Left lung (tissue), 10 donors: ENCODE measurements around the gene PCDHGA5. TPM values are rescaled to one million over a fixed set of nuclear protein-coding genes. Genes with fewer than 3 reads are reported as not detected.
"Not testable (repeated sequence)": the region's sequence is repeated elsewhere in the genome, so short reads cannot be mapped to it uniquely, and the experiment has no call there.

Source experiments
- ATAC-seq: fragments of 200-7000 bp; cut with Tn5 transposase; one replicate; pipeline ENCODE4 v1.9.1; 2020; ENCODE audit warnings: moderate library complexity
- DNase-seq, 4 donors: peaks; one replicate each; pipeline ENCODE4 v3.0.0-alpha.2; 2013 to 2020
- H3K27ac ChIP-seq, 2 donors: fragments of 200-600 bp; sonication (generic) in 1 of 2; one replicate each; pipeline versions ENCODE4 v1.5.0 to v1.8.0; 2020 to 2021
- H3K27me3 ChIP-seq, 2 donors: fragments of 200-600 bp; sonication (generic) in 1 of 2; one replicate each; pipeline versions ENCODE4 v1.5.0 to v1.8.0; 2020 to 2021
- H3K36me3 ChIP-seq, 2 donors: fragments of 200-600 bp; sonication (generic) in 1 of 2; one replicate each; pipeline versions ENCODE4 v1.5.0 to v1.8.0; 2020 to 2021
- H3K4me1 ChIP-seq, 2 donors: fragments of 200-600 bp; one replicate each; pipeline ENCODE4 v1.8.0; 2021
- H3K4me3 ChIP-seq, 2 donors: fragments of 200-600 bp; sonication (generic) in 1 of 2; one replicate each; pipeline versions ENCODE4 v1.5.0 to v1.8.0; 2020 to 2021; ENCODE audit warnings: mild to moderate bottlenecking in 1 of 2
- H3K9me3 ChIP-seq, 2 donors: fragments of 200-600 bp; sonication (generic) in 1 of 2; one replicate each; pipeline versions ENCODE4 v1.5.0 to v1.8.0; 2020 to 2021
- intact Hi-C, 2 donors: fragments of 100-400 bp; cut with DNase I; formaldehyde crosslinking; loops; one replicate each; pipeline versions ENCODE4 v1.11.2 to v1.14.2; 2022
- polyA plus RNA-seq, 6 donors: library from polyadenylated mRNA; unstranded; fragments of 120-200 nt; gene quantifications; one replicate each; pipeline ENCODE4 v1.2.1, GENCODE V29; 2013; ENCODE audit not compliant: insufficient read length in 6 of 6
- total RNA-seq, 2 donors: library from RNA; stranded (reverse); fragmentation: NEBNext Ultra II Directional; extraction: Animal tissue kit (Norgen Biotek cat#: 25700); gene quantifications; one replicate each; pipeline ENCODE4 v1.2.1, GENCODE V29; 2021
- TF ChIP-seq, protein P1 (sequence below), 2 donors: fragments of 200-600 bp; sonication (generic) in 1 of 2; IDR thresholded peaks; one replicate each; pipeline versions ENCODE4 v1.5.0 to v1.8.0; 2021; ENCODE audit warnings: antibody characterized with exemption in 2 of 2
- donor health status: DM: no; HTN: yes; CAD: no.
- donor health status: DM: no; HTN: no; CAD: no.

Gene PCDHGA5
- total and polyA plus RNA-seq, 8 donors: 1.3 to 5.0 (median 3.7) TPM

GRCh38 chr5:141412854-141413539, 49.0 kb downstream of the PCDHGA5 start, which contains the start of gene PCDHGA10:
TSS of gene PCDHGA10 (plus strand) at chr5:141412987. CDS start at chr5:141413176, 189 bp downstream.
- ATAC-seq (peak; percentile 71), DNase-seq (peak in 2 of 4 donors; percentile 24 to 80)
- TF ChIP-seq, protein P1, sequence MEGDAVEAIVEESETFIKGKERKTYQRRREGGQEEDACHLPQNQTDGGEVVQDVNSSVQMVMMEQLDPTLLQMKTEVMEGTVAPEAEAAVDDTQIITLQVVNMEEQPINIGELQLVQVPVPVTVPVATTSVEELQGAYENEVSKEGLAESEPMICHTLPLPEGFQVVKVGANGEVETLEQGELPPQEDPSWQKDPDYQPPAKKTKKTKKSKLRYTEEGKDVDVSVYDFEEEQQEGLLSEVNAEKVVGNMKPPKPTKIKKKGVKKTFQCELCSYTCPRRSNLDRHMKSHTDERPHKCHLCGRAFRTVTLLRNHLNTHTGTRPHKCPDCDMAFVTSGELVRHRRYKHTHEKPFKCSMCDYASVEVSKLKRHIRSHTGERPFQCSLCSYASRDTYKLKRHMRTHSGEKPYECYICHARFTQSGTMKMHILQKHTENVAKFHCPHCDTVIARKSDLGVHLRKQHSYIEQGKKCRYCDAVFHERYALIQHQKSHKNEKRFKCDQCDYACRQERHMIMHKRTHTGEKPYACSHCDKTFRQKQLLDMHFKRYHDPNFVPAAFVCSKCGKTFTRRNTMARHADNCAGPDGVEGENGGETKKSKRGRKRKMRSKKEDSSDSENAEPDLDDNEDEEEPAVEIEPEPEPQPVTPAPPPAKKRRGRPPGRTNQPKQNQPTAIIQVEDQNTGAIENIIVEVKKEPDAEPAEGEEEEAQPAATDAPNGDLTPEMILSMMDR (IDR thresholded peaks at IDR 0.05): peak; percentile 29 to 49
- peaks cover 25 to 94% of the 10 kb centered on the region in 2 donors for H3K27me3 ChIP-seq
- intact Hi-C loops: loop anchor here in 1 of 2 donors (10.0 kb wide), 2 partner anchors 112 to 152 kb away; no protein-coding TSS in a partner anchor
- H3K4me1 ChIP-seq: peaks cover 0 to 5% of the 10 kb centered on the region in 2 donors
- H3K9me3 ChIP-seq: peaks cover 0 to 63% of the 10 kb centered on the region in 2 donors
- no peaks in the 10 kb centered on the region for H3K36me3 ChIP-seq
- no peak within 1 kb of the TSS for H3K27ac ChIP-seq
- peak within 1 kb of the TSS in 1 of 2 donors; percentile 33 for H3K4me3 ChIP-seq

GRCh38 chr5:141413540-141414069, 49.6 kb downstream of the PCDHGA5 start:
- Histone ChIP-seq H3K4me1 (peaks cover 0 to 5% of the 10 kb centered on the region in 2 donors), H3K27me3 (peaks cover 28 to 94% of the 10 kb centered on the region in 2 donors), H3K9me3 (peaks cover 0 to 64% of the 10 kb centered on the region in 2 donors), H3K4me3 (peak overlapping the region in 1 of 2 donors; percentile 33), H3K27ac (no peak overlapping the region), H3K36me3 (no peaks in the 10 kb centered on the region)
- intact Hi-C loops: loop anchor here in 1 of 2 donors (10.0 kb wide), 2 partner anchors 111 to 151 kb away; no protein-coding TSS in a partner anchor
- TF ChIP-seq, protein P1 (IDR thresholded peaks at IDR 0.05): no peak
- DNase-seq (peak in 1 of 4 donors; percentile 48), ATAC-seq (no peak)

- intact Hi-C loops: loop anchor here in 1 of 2 donors (10.0 kb wide), 2 partner anchors 110 to 150 kb away; no protein-coding TSS in a partner anchor
- not testable (repeated sequence) for H3K36me3 ChIP-seq
- H3K27me3 ChIP-seq: peaks cover 31 to 94% of the 10 kb centered on the region in 2 donors
Measured at GRCh38 chr5:141414548-141415274, 50.7 kb downstream of the PCDHGA5 start.

DNA sequence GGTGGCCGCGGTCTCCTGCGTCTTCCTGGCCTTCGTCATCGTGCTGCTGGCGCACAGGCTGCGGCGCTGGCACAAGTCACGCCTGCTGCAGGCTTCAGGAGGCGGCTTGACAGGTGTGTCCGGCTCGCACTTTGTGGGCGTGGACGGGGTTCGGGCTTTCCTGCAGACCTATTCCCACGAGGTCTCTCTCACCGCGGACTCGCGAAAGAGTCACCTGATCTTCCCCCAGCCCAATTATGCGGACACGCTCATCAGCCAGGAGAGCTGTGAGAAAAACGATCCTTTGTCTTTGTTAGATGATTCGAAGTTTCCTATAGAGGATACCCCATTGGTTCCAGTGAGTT, 51.3 kb downstream of the PCDHGA5 start:
- Histone ChIP-seq H3K9me3 (peaks cover 7 to 64% of the 10 kb centered on the region in 2 donors), H3K27me3 (peaks cover 29 to 94% of the 10 kb centered on the region in 2 donors)
- H3K4me3 ChIP-seq, H3K36me3 ChIP-seq, H3K27ac ChIP-seq, H3K4me1 ChIP-seq, ATAC-seq: not testable (repeated sequence)
- intact Hi-C loops: loop anchor here in 1 of 2 donors (10.0 kb wide), 2 partner anchors 110 to 150 kb away; no protein-coding TSS in a partner anchor
- DNase-seq: peak in 1 of 4 donors; percentile 43

More at GRCh38 chr5:141414548-141415274, 50.7 kb downstream of the PCDHGA5 start:
- not testable (repeated sequence) for H3K4me1 ChIP-seq, H3K27ac ChIP-seq, ATAC-seq, H3K4me3 ChIP-seq
- H3K9me3 ChIP-seq: peaks cover 6 to 64% of the 10 kb centered on the region in 2 donors
- DNase-seq: peak in 1 of 4 donors; percentile 58

Other genes starting within 250 kb of the PCDHGA5 start
Only the 30 nearest of the 36 such genes appear.
- gene PCDHB9, start 177.0 kb upstream of the PCDHGA5 start, total RNA-seq: 1 to 10 TPM; 1.3 to 1.6 TPM
- gene PCDHB9, start 177.0 kb upstream of the PCDHGA5 start, polyA plus RNA-seq: 1 to 10 TPM; 3.3 to 5.1 (median 4.4) TPM
- gene PCDHB10, start 171.8 kb upstream of the PCDHGA5 start, total RNA-seq: 1 to 10 TPM; 1.5 to 2.0 TPM
- gene PCDHB10, start 171.8 kb upstream of the PCDHGA5 start, polyA plus RNA-seq: 1 to 10 TPM; 5.8 to 6.9 (median 6.2) TPM
- gene PCDHB11, start 164.5 kb upstream of the PCDHGA5 start, total RNA-seq: 1 to 10 TPM; 2.6 to 3.4 TPM
- gene PCDHB11, start 164.5 kb upstream of the PCDHGA5 start, polyA plus RNA-seq: 1 to 10 TPM; 2.4 to 3.8 (median 3.5) TPM
- 1 to 10 TPM; 2.3 to 2.6 TPM for gene PCDHB12, start 155.4 kb upstream of the PCDHGA5 start, total RNA-seq
- gene PCDHB12, start 155.4 kb upstream of the PCDHGA5 start, polyA plus RNA-seq: 1 to 10 TPM; 4.6 to 7.6 (median 6.2) TPM
- 1 to 10 TPM; 1.8 to 2.1 TPM for gene PCDHB13, start 150.2 kb upstream of the PCDHGA5 start, total RNA-seq
- 1 to 10 TPM; 5.0 to 6.9 (median 5.9) TPM for gene PCDHB13, start 150.2 kb upstream of the PCDHGA5 start, polyA plus RNA-seq
- gene PCDHB14, start 140.8 kb upstream of the PCDHGA5 start, total RNA-seq: 1 to 10 TPM; 2.6 to 3.0 TPM
- 10 to 100 TPM in 3 of 6 donors, 1 to 10 TPM in 3; 8.4 to 11.1 (median 10.1) TPM for gene PCDHB14, start 140.8 kb upstream of the PCDHGA5 start, polyA plus RNA-seq
- 1 to 10 TPM; 2.8 to 5.0 TPM for gene PCDHB15, start 118.8 kb upstream of the PCDHGA5 start, total RNA-seq
- 10 to 100 TPM in 3 of 6 donors, 1 to 10 TPM in 3; 8.7 to 14.4 (median 11.1) TPM for gene PCDHB15, start 118.8 kb upstream of the PCDHGA5 start, polyA plus RNA-seq
- under 1 TPM in 1 of 2 donors, not detected in 1; 0.76 TPM for gene SLC25A2, start 60.1 kb upstream of the PCDHGA5 start, total RNA-seq
- under 1 TPM in 4 of 6 donors, not detected in 2; 0.14 to 0.34 (median 0.21) TPM for gene SLC25A2, start 60.1 kb upstream of the PCDHGA5 start, polyA plus RNA-seq
- 10 to 100 TPM; 53.2 to 53.5 TPM for gene TAF7, start 43.4 kb upstream of the PCDHGA5 start, total RNA-seq
- 100 to 1,000 TPM; 123 to 142 (median 134) TPM for gene TAF7, start 43.4 kb upstream of the PCDHGA5 start, polyA plus RNA-seq
- gene PCDHGA1, start 33.6 kb upstream of the PCDHGA5 start, total RNA-seq: under 1 TPM; 0.38 to 0.42 TPM
- gene PCDHGA1, start 33.6 kb upstream of the PCDHGA5 start, polyA plus RNA-seq: 1 to 10 TPM in 1 of 6 donors, under 1 TPM in 5; 0.39 to 1.1 (median 0.81) TPM
- 1 to 10 TPM; 2.0 to 3.6 TPM for gene PCDHGA2, start 25.4 kb upstream of the PCDHGA5 start, total RNA-seq
- gene PCDHGA2, start 25.4 kb upstream of the PCDHGA5 start, polyA plus RNA-seq: 1 to 10 TPM; 4.6 to 7.1 (median 5.7) TPM
- gene PCDHGA3, start 20.3 kb upstream of the PCDHGA5 start, total RNA-seq: 1 to 10 TPM; 1.4 to 1.8 TPM
- gene PCDHGA3, start 20.3 kb upstream of the PCDHGA5 start, polyA plus RNA-seq: 1 to 10 TPM; 1.6 to 4.4 (median 3.4) TPM
- 1 to 10 TPM; 1.7 to 2.1 TPM for gene PCDHGB1, start 14.1 kb upstream of the PCDHGA5 start, total RNA-seq
- 1 to 10 TPM; 1.4 to 2.3 (median 1.7) TPM for gene PCDHGB1, start 14.1 kb upstream of the PCDHGA5 start, polyA plus RNA-seq
- gene PCDHGA4, start 9.1 kb upstream of the PCDHGA5 start, total RNA-seq: 1 to 10 TPM; 2.2 to 2.6 TPM
- gene PCDHGA4, start 9.1 kb upstream of the PCDHGA5 start, polyA plus RNA-seq: 1 to 10 TPM; 2.1 to 3.4 (median 2.9) TPM
- 1 to 10 TPM; 2.3 to 2.6 TPM for gene PCDHGB2, start 4.2 kb upstream of the PCDHGA5 start, total RNA-seq
- gene PCDHGB2, start 4.2 kb upstream of the PCDHGA5 start, polyA plus RNA-seq: 1 to 10 TPM; 4.4 to 5.4 (median 4.7) TPM
- gene PCDHGB3, start 6.1 kb downstream of the PCDHGA5 start, total RNA-seq: 1 to 10 TPM; 1.5 to 2.4 TPM
- 1 to 10 TPM; 2.6 to 3.4 (median 2.7) TPM for gene PCDHGB3, start 6.1 kb downstream of the PCDHGA5 start, polyA plus RNA-seq
- gene PCDHGA6, start 9.7 kb downstream of the PCDHGA5 start, total RNA-seq: 1 to 10 TPM; 2.9 TPM
- 1 to 10 TPM; 4.8 to 6.5 (median 5.8) TPM for gene PCDHGA6, start 9.7 kb downstream of the PCDHGA5 start, polyA plus RNA-seq
- 1 to 10 TPM; 1.7 TPM for gene PCDHGA7, start 18.6 kb downstream of the PCDHGA5 start, total RNA-seq
- 1 to 10 TPM; 1.8 to 2.2 (median 2.0) TPM for gene PCDHGA7, start 18.6 kb downstream of the PCDHGA5 start, polyA plus RNA-seq
- gene PCDHGB4, start 23.5 kb downstream of the PCDHGA5 start, total RNA-seq: 1 to 10 TPM; 3.2 to 3.4 TPM
- 1 to 10 TPM; 3.7 to 5.9 (median 4.3) TPM for gene PCDHGB4, start 23.5 kb downstream of the PCDHGA5 start, polyA plus RNA-seq
- 1 to 10 TPM in 1 of 2 donors, under 1 TPM in 1; 0.76 to 1.1 TPM for gene PCDHGA8, start 28.5 kb downstream of the PCDHGA5 start, total RNA-seq
- gene PCDHGA8, start 28.5 kb downstream of the PCDHGA5 start, polyA plus RNA-seq: under 1 TPM; 0.38 to 0.99 (median 0.77) TPM
- gene PCDHGB5, start 33.8 kb downstream of the PCDHGA5 start, total RNA-seq: 1 to 10 TPM; 8.8 to 9.1 TPM
- 10 to 100 TPM in 1 of 6 donors, 1 to 10 TPM in 5; 7.6 to 10.1 (median 8.4) TPM for gene PCDHGB5, start 33.8 kb downstream of the PCDHGA5 start, polyA plus RNA-seq
- 1 to 10 TPM; 4.0 to 4.6 TPM for gene PCDHGA9, start 38.6 kb downstream of the PCDHGA5 start, total RNA-seq
- gene PCDHGA9, start 38.6 kb downstream of the PCDHGA5 start, polyA plus RNA-seq: 1 to 10 TPM; 5.1 to 7.2 (median 6.4) TPM
- gene PCDHGB6, start 43.9 kb downstream of the PCDHGA5 start, total RNA-seq: 1 to 10 TPM; 4.3 to 5.9 TPM
- 1 to 10 TPM; 7.6 to 9.4 (median 8.4) TPM for gene PCDHGB6, start 43.9 kb downstream of the PCDHGA5 start, polyA plus RNA-seq
- gene PCDHGA10, start 48.8 kb downstream of the PCDHGA5 start, total RNA-seq: 1 to 10 TPM; 3.9 to 5.2 TPM
- gene PCDHGA10, start 48.8 kb downstream of the PCDHGA5 start, polyA plus RNA-seq: 1 to 10 TPM; 3.9 to 5.5 (median 4.7) TPM
- 10 to 100 TPM; 10.8 to 12.9 TPM for gene PCDHGB7, start 53.5 kb downstream of the PCDHGA5 start, total RNA-seq
- gene PCDHGB7, start 53.5 kb downstream of the PCDHGA5 start, polyA plus RNA-seq: 10 to 100 TPM; 13.4 to 18.1 (median 16.2) TPM
- 1 to 10 TPM; 2.5 to 3.4 TPM for gene PCDHGA11, start 56.9 kb downstream of the PCDHGA5 start, total RNA-seq
- 1 to 10 TPM; 2.8 to 4.1 (median 3.4) TPM for gene PCDHGA11, start 56.9 kb downstream of the PCDHGA5 start, polyA plus RNA-seq
- 1 to 10 TPM; 5.7 to 6.0 TPM for gene PCDHGA12, start 66.3 kb downstream of the PCDHGA5 start, total RNA-seq
- 1 to 10 TPM; 2.0 to 4.5 (median 3.0) TPM for gene PCDHGA12, start 66.3 kb downstream of the PCDHGA5 start, polyA plus RNA-seq
- gene PCDHGC3, start 111.8 kb downstream of the PCDHGA5 start, total RNA-seq: 100 to 1,000 TPM in 1 of 2 donors, 10 to 100 TPM in 1; 65.4 to 101 TPM
- gene PCDHGC3, start 111.8 kb downstream of the PCDHGA5 start, polyA plus RNA-seq: 100 to 1,000 TPM; 110 to 152 (median 129) TPM
- gene PCDHGC4, start 120.9 kb downstream of the PCDHGA5 start, total RNA-seq: 1 to 10 TPM in 1 of 2 donors, under 1 TPM in 1; 0.79 to 2.5 TPM
- 1 to 10 TPM; 1.8 to 3.3 (median 2.3) TPM for gene PCDHGC4, start 120.9 kb downstream of the PCDHGA5 start, polyA plus RNA-seq
- 1 to 10 TPM; 1.4 to 1.9 TPM for gene PCDHGC5, start 124.9 kb downstream of the PCDHGA5 start, total RNA-seq
- 1 to 10 TPM; 1.1 to 1.4 (median 1.3) TPM for gene PCDHGC5, start 124.9 kb downstream of the PCDHGA5 start, polyA plus RNA-seq